Measurements from ENCODE around the gene SDK1.

DNA sequence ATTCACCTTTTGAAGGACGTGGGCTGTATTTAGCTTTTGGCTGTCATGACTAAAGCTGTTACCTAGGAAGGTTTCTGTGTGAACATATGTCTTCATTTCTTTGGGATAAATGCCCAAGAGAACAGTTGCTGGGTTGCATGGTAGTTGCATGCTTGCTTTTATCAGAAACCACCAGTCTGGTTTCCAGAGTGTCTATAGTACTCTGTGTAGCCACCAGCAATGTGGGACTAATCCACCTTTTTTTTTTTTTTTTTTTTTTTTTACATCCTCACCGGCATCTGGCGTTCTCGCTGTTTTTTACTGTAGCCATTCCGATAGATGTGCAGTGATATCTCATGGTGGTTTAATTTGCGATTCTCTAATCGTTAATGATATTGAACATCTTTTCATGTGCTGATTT, 297.8 kb downstream of the SDK1 start:
- TF ChIP-seq CTCF (conservative IDR thresholded peaks at IDR 0.05; ENCODE audit: low read length) (no peak), EZH2phosphoT487 (IDR thresholded peaks at IDR 0.05; ENCODE audit: borderline replicate concordance, low read depth, low read length) (no peak)

All from OCI-LY7 (cell line).